SK-N-SH treated with all-trans-retinoic acid at 6 μM for 48 hours (cell line): ENCODE results near the gene RBM38.

ENCODE experiments used
- ARNTL ChIP-seq: fragments of 450-650 bp; formaldehyde crosslinking; IDR thresholded peaks from 2 replicates; pipeline ENCODE4 v1.5.0; 2020; ENCODE audit warnings: low read depth, mild to moderate bottlenecking, moderate library complexity, borderline replicate concordance
- OSR1 ChIP-seq: fragments of 250-450 bp; sonication (Bioruptor Pico); IDR thresholded peaks from 2 replicates; pipeline ENCODE4 v1.8.0; 2022; ENCODE audit warnings: moderate library complexity, mild to moderate bottlenecking, inconsistent platforms
- ZFP30 ChIP-seq: fragments of 450-650 bp; formaldehyde crosslinking; IDR thresholded peaks from 2 replicates; pipeline ENCODE4 v1.5.0; 2022; ENCODE audit warnings: mild to moderate bottlenecking, moderate library complexity
- TF ChIP-seq, protein P1 (sequence below): fragments of 250-450 bp; sonication (Bioruptor Pico); IDR thresholded peaks from 2 replicates; pipeline ENCODE4 v1.8.0; 2020; ENCODE audit warnings: mild to moderate bottlenecking, moderate library complexity, borderline replicate concordance

DNA sequence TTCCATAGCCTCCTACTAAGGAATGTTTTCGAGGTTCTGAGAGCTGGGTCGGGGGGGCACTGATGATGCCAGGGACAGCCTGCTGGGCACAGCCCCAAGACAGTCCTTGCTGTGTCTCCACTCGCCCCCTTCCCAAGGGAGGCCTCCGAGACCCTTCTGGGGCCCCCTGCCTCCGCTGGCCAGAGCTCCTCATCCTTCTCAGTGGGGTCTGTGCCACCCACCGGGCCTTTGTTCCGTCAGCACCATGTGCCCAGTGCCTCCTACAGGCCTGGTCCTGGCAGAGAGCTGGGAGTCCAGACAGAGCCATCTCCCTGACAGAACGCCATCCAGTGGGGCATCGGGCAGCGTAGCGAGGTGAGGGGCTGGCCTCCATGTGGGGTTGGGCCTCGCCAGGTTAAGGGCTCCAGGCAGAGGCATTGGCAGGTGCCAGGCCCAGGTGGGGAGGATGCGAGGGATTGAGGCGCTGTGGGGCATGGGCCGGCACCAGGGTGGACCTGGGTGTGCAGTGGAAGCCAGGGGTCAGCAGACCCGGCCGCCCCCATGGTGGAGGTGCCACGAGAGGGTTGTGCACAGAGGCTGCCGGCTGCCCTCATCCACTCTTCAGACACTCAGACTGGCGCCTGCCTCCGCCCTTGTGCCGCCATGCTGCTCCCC, 13.3 kb downstream of the RBM38 start:
- TF ChIP-seq OSR1 = no peak
- TF ChIP-seq ARNTL (CRISPR knock-in tag) = no peak
- no peak for TF ChIP-seq ZFP30
- TF ChIP-seq, protein P1, sequence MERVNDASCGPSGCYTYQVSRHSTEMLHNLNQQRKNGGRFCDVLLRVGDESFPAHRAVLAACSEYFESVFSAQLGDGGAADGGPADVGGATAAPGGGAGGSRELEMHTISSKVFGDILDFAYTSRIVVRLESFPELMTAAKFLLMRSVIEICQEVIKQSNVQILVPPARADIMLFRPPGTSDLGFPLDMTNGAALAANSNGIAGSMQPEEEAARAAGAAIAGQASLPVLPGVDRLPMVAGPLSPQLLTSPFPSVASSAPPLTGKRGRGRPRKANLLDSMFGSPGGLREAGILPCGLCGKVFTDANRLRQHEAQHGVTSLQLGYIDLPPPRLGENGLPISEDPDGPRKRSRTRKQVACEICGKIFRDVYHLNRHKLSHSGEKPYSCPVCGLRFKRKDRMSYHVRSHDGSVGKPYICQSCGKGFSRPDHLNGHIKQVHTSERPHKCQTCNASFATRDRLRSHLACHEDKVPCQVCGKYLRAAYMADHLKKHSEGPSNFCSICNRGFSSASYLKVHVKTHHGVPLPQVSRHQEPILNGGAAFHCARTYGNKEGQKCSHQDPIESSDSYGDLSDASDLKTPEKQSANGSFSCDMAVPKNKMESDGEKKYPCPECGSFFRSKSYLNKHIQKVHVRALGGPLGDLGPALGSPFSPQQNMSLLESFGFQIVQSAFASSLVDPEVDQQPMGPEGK (CRISPR knock-in tag) = no peak
